Nephron (organoid): Measurements from ENCODE around the gene PLEKHH1.

ENCODE experiments used
- H3K27ac Mint-ChIP-seq, 3 experiments: 2 replicates each; pipeline ENCODE4 v1.8.0; 2020; ENCODE audit warnings: mixed read lengths in 3 of 3, mild to moderate bottlenecking in 2 of 3, moderate library complexity in 1 of 3
- H3K27me3 Mint-ChIP-seq: 2 replicates; pipeline ENCODE4 v1.8.0; 2021; ENCODE audit warnings: low read depth, mild to moderate bottlenecking, moderate library complexity, mixed read lengths
- H3K36me3 Mint-ChIP-seq: 2 replicates; pipeline ENCODE4 v1.8.0; 2020; ENCODE audit warnings: low read depth, mixed read lengths
- H3K4me1 Mint-ChIP-seq: 2 replicates; pipeline ENCODE4 v1.8.0; 2020; ENCODE audit warnings: mixed read lengths
- H3K4me3 Mint-ChIP-seq, 3 experiments: 2 replicates each; pipeline ENCODE4 v1.8.0; 2020; ENCODE audit warnings: mild to moderate bottlenecking in 3 of 3, mixed read lengths in 3 of 3, moderate library complexity in 2 of 3
- H3K9me3 Mint-ChIP-seq: 2 replicates; pipeline ENCODE4 v1.8.0; 2020; ENCODE audit warnings: mixed read lengths
- CTCF ChIP-seq, 3 experiments: fragments of 200-600 bp; sonication (generic); IDR thresholded peaks; one replicate each; pipeline ENCODE4 v1.5.0; 2021; ENCODE audit warnings: antibody characterized with exemption in 3 of 3; ENCODE audit not compliant: unreplicated experiment in 3 of 3

PLEKHH1 gene

GRCh38 chr14:67532998-67533753, at the start of gene PLEKHH1:
TSS of gene PLEKHH1 (plus strand) at chr14:67533290. CDS start at chr14:67541868, 8,578 bp downstream.
- no peaks in the 10 kb centered on the region for H3K4me1 Mint-ChIP-seq
- H3K9me3 Mint-ChIP-seq: no peaks in the 10 kb centered on the region
- H3K4me3 Mint-ChIP-seq: peak within 1 kb of the TSS; percentile 83 to 89 (median 88)
- H3K27me3 Mint-ChIP-seq: peaks cover 33% of the 10 kb centered on the region
- peak within 1 kb of the TSS; percentile 60 to 90 (median 88) for H3K27ac Mint-ChIP-seq
- TF ChIP-seq CTCF (IDR thresholded peaks at IDR 0.05; ENCODE audit: unreplicated experiment in 3 of 3): no peak
- no peaks in the 10 kb centered on the region for H3K36me3 Mint-ChIP-seq

GRCh38 chr14:67483579-67484285, 49.4 kb upstream of the PLEKHH1 start:
- TF ChIP-seq CTCF (IDR thresholded peaks at IDR 0.05; ENCODE audit: unreplicated experiment in 3 of 3): no peak
- no peak overlapping the region for H3K27ac Mint-ChIP-seq
- H3K9me3 Mint-ChIP-seq: no peaks in the 10 kb centered on the region
- H3K36me3 Mint-ChIP-seq: no peaks in the 10 kb centered on the region
- H3K4me1 Mint-ChIP-seq: peaks cover 26% of the 10 kb centered on the region
- H3K27me3 Mint-ChIP-seq: peaks cover 16% of the 10 kb centered on the region
- no peak overlapping the region for H3K4me3 Mint-ChIP-seq

- no peak overlapping the region for H3K4me3 Mint-ChIP-seq
- TF ChIP-seq CTCF (IDR thresholded peaks at IDR 0.05; ENCODE audit: unreplicated experiment in 3 of 3): no peak
- H3K27ac Mint-ChIP-seq: peak overlapping the region in 1 of 3 experiments; percentile 76
- H3K27me3 Mint-ChIP-seq: peaks cover 18% of the 10 kb centered on the region
- no peaks in the 10 kb centered on the region for H3K36me3 Mint-ChIP-seq
- H3K4me1 Mint-ChIP-seq: peaks cover 18% of the 10 kb centered on the region
- H3K9me3 Mint-ChIP-seq: no peaks in the 10 kb centered on the region
These were observed 47.5 kb upstream of the PLEKHH1 start for GRCh38 chr14:67485501-67486095.

- no peaks in the 10 kb centered on the region for H3K9me3 Mint-ChIP-seq
These were observed 46.2 kb upstream of the PLEKHH1 start for GRCh38 chr14:67486890-67487289.

GRCh38 chr14:67487332-67487731, 45.8 kb upstream of the PLEKHH1 start:
- H3K4me3 Mint-ChIP-seq: no peak overlapping the region
- H3K4me1 Mint-ChIP-seq: peaks cover 18% of the 10 kb centered on the region
- TF ChIP-seq CTCF (IDR thresholded peaks at IDR 0.05; ENCODE audit: unreplicated experiment in 3 of 3): no peak
- no peaks in the 10 kb centered on the region for H3K9me3 Mint-ChIP-seq
- no peaks in the 10 kb centered on the region for H3K36me3 Mint-ChIP-seq
- peak overlapping the region in 1 of 3 experiments; percentile 4 for H3K27ac Mint-ChIP-seq
- H3K27me3 Mint-ChIP-seq: peaks cover 11% of the 10 kb centered on the region

More at GRCh38 chr14:67486890-67487289, 46.2 kb upstream of the PLEKHH1 start:
- Mint-ChIP-seq H3K4me3 (no peak overlapping the region), H3K27me3 (peaks cover 9% of the 10 kb centered on the region), H3K36me3 (no peaks in the 10 kb centered on the region), H3K27ac (no peak overlapping the region), H3K4me1 (peaks cover 18% of the 10 kb centered on the region)
- no peak for TF ChIP-seq CTCF (IDR thresholded peaks at IDR 0.05; ENCODE audit: unreplicated experiment in 3 of 3)
